ENCODE data around the gene ITGA2B.

GRCh38 chr17:44346064-44346844 is 43.2 kb downstream of the ITGA2B start:
- TF ChIP-seq SIN3A (IDR thresholded peaks at IDR 0.05; ENCODE audit: borderline replicate concordance, insufficient read depth, low read length) (no peak), TAF1 (IDR thresholded peaks at IDR 0.05; ENCODE audit: borderline replicate concordance, insufficient read depth, low read length) (no peak)

Measured in PFSK-1 (cell line).